SK-N-SH (cell line): ENCODE data around the gene KIAA1549. TPM values are rescaled to one million over a fixed set of nuclear protein-coding genes. Genes with fewer than 3 reads are reported as not detected.

Source experiments
- CTCF ChIA-PET: fragments of 300-600, 350-600 bp; formaldehyde crosslinking; extraction: SDS; loops from one replicate; lab custom pipeline; 2021; lab: Yijun Ruan, JAX
- POLR2A ChIA-PET: fragments of 350-600 bp; sonication (Branson Sonifier 250); formaldehyde crosslinking; extraction: SDS; loops from one replicate; lab custom pipeline; 2020; ENCODE audit warnings: antibody characterized with exemption, inconsistent platforms; lab: Yijun Ruan, JAX
- DNase-seq: peaks from one replicate; pipeline ENCODE4 v3.0.0; 2012
- H2AFZ ChIP-seq: fragments of 200-600 bp; sonication (generic); 2 replicates; pipeline ENCODE4 v1.8.1; 2016; ENCODE audit warnings: antibody characterized with exemption, mild to moderate bottlenecking, low read depth
- H3F3A ChIP-seq: fragments of 200-600 bp; sonication (generic); replicated peaks from 2 replicates; pipeline ENCODE3; 2016; ENCODE audit warnings: antibody characterized with exemption, mild to moderate bottlenecking; ENCODE audit not compliant: insufficient read depth
- H3K27ac ChIP-seq, 2 experiments: fragments of 200-500 bp in 1 of 2; fragments of 200-600 bp in 1 of 2; sonication (Bioruptor generic) in 1 of 2; sonication (generic), shearing (Covaris generic) in 1 of 2; 2 replicates each; pipeline versions ENCODE4 v1.5.1 to v1.6.1; 2014 to 2016; ENCODE audit warnings: low read depth in 2 of 2, inconsistent platforms in 1 of 2, low read length in 1 of 2, mild to moderate bottlenecking in 1 of 2, mixed read lengths in 1 of 2
- H3K27me3 ChIP-seq: fragments of 200-600 bp; sonication (generic), shearing (Covaris generic); 2 replicates; pipeline ENCODE4 v1.6.1; 2016; ENCODE audit warnings: mixed run types; ENCODE audit not compliant: insufficient read depth
- H3K36me3 ChIP-seq, 2 experiments: fragments of 200-500 bp in 1 of 2; fragments of 200-600 bp in 1 of 2; sonication (Bioruptor generic) in 1 of 2; sonication (generic) in 1 of 2; replicated peaks in 1 of 2; 2 replicates each; pipeline versions ENCODE3 to v1.5.1; 2014 to 2016; ENCODE audit warnings: low read length in 1 of 2, mild to moderate bottlenecking in 1 of 2; ENCODE audit not compliant: insufficient read depth in 2 of 2, control insufficient read depth in 1 of 2
- H3K4me1 ChIP-seq, 2 experiments: fragments of 200-500 bp in 1 of 2; fragments of 200-600 bp in 1 of 2; sonication (Bioruptor generic) in 1 of 2; sonication (generic), shearing (Covaris generic) in 1 of 2; 2 replicates each; pipeline versions ENCODE4 v1.5.1 to v1.6.1; 2014 to 2016; ENCODE audit warnings: low read depth in 1 of 2, low read length in 1 of 2, mixed run types in 1 of 2; ENCODE audit not compliant: insufficient read depth in 2 of 2, control insufficient read depth in 1 of 2
- H3K4me2 ChIP-seq: fragments of 200-600 bp; sonication (generic), shearing (Covaris generic); 2 replicates; pipeline ENCODE4 v1.6.1; 2017; ENCODE audit warnings: mixed run types
- H3K4me3 ChIP-seq, 2 experiments: fragments of 200-500 bp in 1 of 2; fragments of 200-600 bp in 1 of 2; sonication (Bioruptor generic) in 1 of 2; sonication (generic), shearing (Covaris generic) in 1 of 2; 2 replicates each; pipeline versions ENCODE4 v1.5.1 to v1.8.1; 2014 to 2016; ENCODE audit warnings: low read depth in 2 of 2, inconsistent platforms in 1 of 2, low read length in 1 of 2, mild to moderate bottlenecking in 1 of 2, mixed read lengths in 1 of 2, moderate library complexity in 1 of 2
- H3K79me2 ChIP-seq: fragments of 200-600 bp; sonication (generic); 2 replicates; pipeline ENCODE4 v1.8.1; 2017; ENCODE audit warnings: mild to moderate bottlenecking; ENCODE audit not compliant: insufficient read depth
- H3K9ac ChIP-seq: fragments of 200-600 bp; sonication (generic); 2 replicates; pipeline ENCODE4 v1.6.1; 2017; ENCODE audit warnings: mixed run types
- H3K9me2 ChIP-seq: fragments of 200-600 bp; sonication (generic); 2 replicates; pipeline ENCODE4 v1.6.1; 2017; ENCODE audit warnings: mixed run types
- H3K9me3 ChIP-seq: fragments of 200-600 bp; sonication (generic); 2 replicates; pipeline ENCODE4 v1.6.1; 2017; ENCODE audit warnings: mixed run types, mild to moderate bottlenecking, moderate library complexity
- H4K20me1 ChIP-seq: fragments of 200-600 bp; sonication (generic); 2 replicates; pipeline ENCODE4 v1.6.1; 2017; ENCODE audit warnings: mild to moderate bottlenecking, mixed run types; ENCODE audit not compliant: insufficient read depth
- CHD2 ChIP-seq: fragments of 150-350 bp; IDR thresholded peaks from 2 replicates; pipeline ENCODE4 v1.6.1; 2018; ENCODE audit warnings: low read length; ENCODE audit not compliant: partially characterized antibody
- EZH2phosphoT487 ChIP-seq: fragments of 200-600 bp; sonication (generic); IDR thresholded peaks from 2 replicates; pipeline ENCODE4 v1.6.1; 2017; ENCODE audit warnings: low read depth, mixed run types, mild to moderate bottlenecking, antibody characterized with exemption, moderate library complexity, borderline replicate concordance
- FOSL2 ChIP-seq: IDR thresholded peaks from 2 replicates; pipeline ENCODE4 v1.4.0; 2012; ENCODE audit warnings: low read depth, mild to moderate bottlenecking, moderate library complexity, borderline replicate concordance
- GABPA ChIP-seq: IDR thresholded peaks from 2 replicates; pipeline ENCODE4 v1.4.0; 2012; ENCODE audit warnings: low read depth, mild to moderate bottlenecking
- JUND ChIP-seq: IDR thresholded peaks from 2 replicates; pipeline ENCODE4 v1.4.0; 2012
- NRF1 ChIP-seq: IDR thresholded peaks from 2 replicates; pipeline ENCODE4 v1.6.1; 2012; ENCODE audit warnings: low read depth, mild to moderate bottlenecking, low read length
- PBX3 ChIP-seq: IDR thresholded peaks from 2 replicates; pipeline ENCODE4; 2012
- RAD21 ChIP-seq: IDR thresholded peaks from 2 replicates; pipeline ENCODE4 v1.6.1; 2012; ENCODE audit warnings: mild to moderate bottlenecking, low read length
- RCOR1 ChIP-seq: fragments of 150-350 bp; IDR thresholded peaks from 2 replicates; pipeline ENCODE4 v1.6.1; 2017; ENCODE audit warnings: antibody characterized with exemption, low read length
- REST ChIP-seq: IDR thresholded peaks from 2 replicates; pipeline ENCODE4 v1.6.1; 2012; ENCODE audit warnings: mild to moderate bottlenecking, low read depth, low read length, moderate library complexity
- RXRA ChIP-seq: IDR thresholded peaks from 2 replicates; pipeline ENCODE4 v1.4.0; 2012; ENCODE audit warnings: low read depth, mild to moderate bottlenecking, borderline replicate concordance
- SMC3 ChIP-seq: IDR thresholded peaks from 2 replicates; pipeline ENCODE4 v1.6.1; 2012; ENCODE audit warnings: low read depth, low read length, improper control_type of control experiment
- TCF12 ChIP-seq: IDR thresholded peaks from 2 replicates; pipeline ENCODE4 v1.4.0; 2012
- USF2 ChIP-seq: fragments of 150-350 bp; IDR thresholded peaks from 2 replicates; pipeline ENCODE4 v1.6.1; 2017; ENCODE audit warnings: antibody characterized with exemption, low read length, low read depth, borderline replicate concordance
- whole genome bisulfite sequencing: methylation state at CpG from one replicate; pipeline ENCODE4 v1.1.6; 2017; ENCODE audit warnings: low lambda C conversion rate; 5-methylcytosine and 5-hydroxymethylcytosine counted together
- polyA plus RNA-seq, 3 experiments: library from polyadenylated mRNA; depleted of rRNA; stranded (reverse); fragments of >200 nt; gene quantifications; 2 replicates each; pipeline ENCODE4 v1.2.3, GENCODE V29; 2012

KIAA1549 gene
- polyA plus RNA-seq, 1 of the 3 experiments (the other 2 are of a cell fraction), result 3.6 TPM

GRCh38 chr7:138907201-138907847 lies 73.9 kb downstream of the KIAA1549 start:
- Histone ChIP-seq H3F3A (no peaks in the 10 kb centered on the region), H3K9ac (no peak overlapping the region), H3K4me3 (no peak overlapping the region), H3K27me3 (no peaks in the 10 kb centered on the region), H3K27ac (no peak overlapping the region), H3K4me2 (no peak overlapping the region), H3K79me2 (no peaks in the 10 kb centered on the region), H3K9me2 (no peaks in the 10 kb centered on the region), H4K20me1 (0 out of 2 replicates have a peak, but pooled peaks cover 4% of the 10 kb centered on the region), H3K4me1 (peaks cover 0 to 3% of the 10 kb centered on the region in 2 experiments; a peak in 1 of 4 replicates), H3K36me3 (peaks cover 44 to 64% of the 10 kb centered on the region in 2 experiments), H2AFZ (no peak overlapping the region), H3K9me3 (no peaks in the 10 kb centered on the region)
- TF ChIP-seq FOSL2 (no peak), SMC3 (no peak), NRF1 (no peak), CHD2 (no peak), USF2 (no peak), REST (no peak), TCF12 (no peak), RAD21 (no peak), RXRA (no peak), JUND (no peak), EZH2phosphoT487 (no peak), RCOR1 (no peak), GABPA (no peak), PBX3 (no peak)
- ChIA-PET CTCF (interaction anchor here (0.9 to 5.0 kb wide), 9 partner anchors 11 to 168 kb away, joined by 3 to 41 read pairs (median 3); partner anchors contain the start of gene KIAA1549), POLR2A (no interaction called here)
- no peak for DNase-seq
- WGBS, result 89% methylated on average over 5 of the region's 5 CpGs
